NCI-H748 (cell line): Measurements from ENCODE around the gene PTPN9.
"Not testable (repeated sequence)": the region's sequence is repeated elsewhere in the genome, so short reads cannot be mapped to it uniquely, and the experiment has no call there.

ENCODE experiments used
- DNase-seq: peaks from one replicate; lab custom pipeline; 2025; ENCODE audit not compliant: unreplicated experiment; lab: John Stamatoyannopoulos, UW

The PTPN9 gene

GRCh38 chr15:75583701-75584100 is 4.6 kb upstream of the PTPN9 start:
- DNase-seq = no peak

- DNase-seq = not testable (repeated sequence)
These were observed 3.8 kb upstream of the PTPN9 start for GRCh38 chr15:75582943-75583342.

- peak; percentile 45 for DNase-seq
These were observed 755 bp downstream of the PTPN9 start for GRCh38 chr15:75578173-75578947.

DNA sequence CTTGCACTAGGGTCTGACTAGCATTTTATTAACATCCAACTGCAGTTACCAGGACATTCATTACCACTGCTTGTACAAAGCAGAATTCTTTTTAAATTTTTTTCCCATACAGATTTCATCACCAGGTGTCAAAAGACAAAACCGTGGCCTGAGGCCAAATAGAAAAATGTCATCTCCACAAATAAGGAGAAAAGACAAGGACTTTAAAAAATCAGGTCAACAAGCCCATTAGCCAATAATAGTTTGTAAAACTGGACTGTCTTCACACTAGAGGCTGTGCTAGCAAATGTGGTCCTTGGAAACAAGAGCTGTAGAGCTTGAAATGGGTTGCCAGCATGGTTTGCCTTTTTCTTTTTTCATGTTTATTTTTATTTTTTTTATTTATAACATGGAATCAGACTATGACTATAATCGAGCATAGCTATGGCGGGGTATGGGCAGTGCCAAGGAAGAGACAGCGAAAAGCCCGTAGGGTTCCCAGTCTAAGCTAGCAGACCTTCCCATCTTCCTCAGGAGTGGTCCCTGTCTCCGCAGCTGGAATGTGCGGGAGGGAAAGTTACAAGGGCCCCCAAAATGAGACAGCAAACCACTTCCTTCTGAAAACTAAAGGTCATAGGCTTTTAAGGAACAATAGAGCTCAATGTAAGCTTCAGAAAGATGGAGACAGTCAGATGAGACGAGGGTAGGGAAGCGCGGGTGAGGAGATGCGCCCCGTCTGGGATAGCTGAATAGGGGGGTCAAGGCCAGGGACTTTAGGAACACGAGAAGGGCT is 1.5 kb downstream of the PTPN9 start:
- DNase-seq = no peak

GRCh38 chr15:75573648-75574384 is 5.3 kb downstream of the PTPN9 start:
- no peak for DNase-seq

DNA sequence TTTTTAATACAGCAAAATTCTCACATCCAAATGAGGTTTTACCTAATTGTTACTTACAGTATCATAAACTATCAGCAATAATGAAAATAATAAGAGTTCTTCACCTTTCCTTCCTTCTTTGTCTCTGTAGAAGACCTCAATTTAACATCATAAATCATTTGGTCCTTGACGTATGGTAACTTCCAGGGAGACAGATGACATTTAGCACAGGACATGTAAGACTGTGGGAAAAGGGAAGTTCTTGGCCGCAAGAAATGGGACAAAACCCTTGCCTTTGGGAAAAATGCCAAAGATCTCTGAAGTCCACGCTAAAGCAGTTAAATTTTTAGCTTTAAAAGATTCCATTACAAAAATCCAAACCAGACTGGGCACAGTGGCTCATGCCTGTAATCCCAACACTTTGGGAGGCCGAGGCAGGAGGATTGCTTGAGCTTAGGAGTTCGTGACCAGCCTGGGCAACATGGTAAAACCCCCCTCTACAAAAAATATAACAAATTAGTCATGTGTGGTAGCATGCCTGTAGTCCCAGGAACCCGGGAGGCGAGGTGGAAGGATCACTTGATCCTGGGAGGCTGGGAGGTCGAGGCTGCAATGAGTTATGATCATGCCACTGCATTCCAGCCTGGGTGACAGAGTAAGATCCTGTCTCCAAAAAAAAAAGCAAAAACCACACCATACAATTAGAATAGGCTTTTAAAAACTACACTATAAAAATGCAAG is 8.8 kb downstream of the PTPN9 start:
- DNase-seq = no peak

DNA sequence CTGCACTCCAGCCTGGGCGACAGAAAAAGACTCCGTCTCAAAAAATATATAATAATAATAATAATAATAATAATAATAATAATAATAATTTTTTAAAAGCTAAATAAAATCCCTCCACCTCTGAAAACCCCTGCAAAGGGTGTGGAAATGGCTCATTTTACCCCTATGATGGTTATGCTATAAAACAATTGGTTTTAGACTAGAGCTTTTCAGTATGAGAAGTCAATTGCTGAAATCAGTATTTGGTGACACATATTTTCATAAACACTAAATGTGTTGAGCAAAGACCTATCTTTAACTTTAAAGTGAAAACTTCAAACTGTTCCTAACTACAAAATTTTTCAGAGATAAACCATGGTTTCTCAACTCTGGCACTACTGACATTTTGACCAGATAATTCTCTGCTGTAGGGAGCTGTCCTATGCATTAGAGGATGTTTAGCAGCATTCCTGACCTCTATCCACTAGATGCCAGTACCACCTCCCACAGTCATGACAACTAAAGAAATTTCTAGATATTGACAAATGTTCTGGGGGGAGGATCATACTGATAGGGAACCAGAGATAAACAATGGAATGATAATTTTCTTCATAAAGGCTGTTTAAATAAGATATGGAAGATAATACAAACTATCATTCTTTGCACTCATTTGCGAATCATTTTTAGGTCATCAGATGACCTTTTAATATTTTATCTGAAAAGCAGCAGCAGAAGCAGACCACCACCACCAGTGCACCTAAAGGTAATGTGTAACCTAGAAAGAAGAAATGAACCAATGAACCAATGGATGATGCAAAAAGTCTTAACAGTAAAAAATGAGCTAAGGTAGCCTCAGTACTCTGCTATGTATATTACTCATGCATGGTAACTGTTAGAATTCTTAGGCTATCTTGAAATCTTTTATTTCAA is 13.8 kb downstream of the PTPN9 start:
- no peak for DNase-seq

- DNase-seq = no peak
These were observed 17.2 kb downstream of the PTPN9 start for GRCh38 chr15:75561888-75562287.

GRCh38 chr15:75559360-75559759 is 19.8 kb downstream of the PTPN9 start:
- peak; percentile 66 for DNase-seq

DNA sequence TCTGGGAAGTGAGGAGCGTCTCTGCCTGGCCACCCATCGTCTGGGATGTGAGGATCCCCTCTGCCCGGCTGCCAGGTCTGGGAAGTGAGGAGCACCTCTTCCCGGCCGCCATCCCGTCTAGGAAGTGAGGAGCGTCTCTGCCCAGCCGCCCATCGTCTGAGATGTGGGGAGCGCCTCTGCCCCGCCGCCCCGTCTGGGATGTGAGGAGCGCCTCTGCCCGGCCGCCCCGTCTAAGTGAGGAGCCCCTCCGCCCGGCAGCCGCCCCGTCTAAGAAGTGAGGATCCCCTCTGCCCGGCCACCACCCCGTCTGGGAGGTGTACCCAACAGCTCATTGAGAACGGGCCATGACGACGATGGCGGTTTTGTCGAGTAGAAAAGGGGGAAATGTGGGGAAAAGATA is 20.2 kb downstream of the PTPN9 start:
- DNase-seq = not testable (repeated sequence)

- DNase-seq = no peak
These were observed 24.4 kb downstream of the PTPN9 start for GRCh38 chr15:75554717-75555116.

GRCh38 chr15:75553659-75554058 is 25.5 kb downstream of the PTPN9 start:
- DNase-seq = no peak

- DNase-seq = no peak
These were observed 28.0 kb downstream of the PTPN9 start for GRCh38 chr15:75551091-75551490.

- no peak for DNase-seq
These were observed 34.1 kb downstream of the PTPN9 start for GRCh38 chr15:75545064-75545463.

- no peak for DNase-seq
These were observed 34.8 kb downstream of the PTPN9 start for GRCh38 chr15:75544359-75544758.

GRCh38 chr15:75542949-75543545 is 36.1 kb downstream of the PTPN9 start:
- not testable (repeated sequence) for DNase-seq

- DNase-seq = no peak
These were observed 36.7 kb downstream of the PTPN9 start for GRCh38 chr15:75542386-75542797.

GRCh38 chr15:75538376-75538775 is 40.7 kb downstream of the PTPN9 start:
- no peak for DNase-seq

DNA sequence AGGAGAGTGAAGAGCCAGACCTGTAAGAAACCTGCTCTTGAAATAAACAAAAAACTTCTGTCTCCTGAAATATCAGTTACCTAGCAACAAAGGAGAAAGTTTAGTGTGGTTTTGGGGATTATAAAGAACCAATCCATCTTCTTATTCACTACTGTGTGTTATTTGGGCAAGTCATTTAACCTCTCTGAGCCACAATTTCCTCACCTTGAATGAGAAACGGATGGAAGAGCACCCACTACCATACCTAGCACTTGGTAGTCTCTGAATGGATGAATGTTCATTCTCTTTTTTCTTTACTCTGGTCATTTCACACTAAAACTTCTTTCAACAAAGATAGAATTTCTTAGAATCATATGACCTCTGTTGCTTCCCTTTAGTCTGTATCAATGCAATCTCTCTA is 45.2 kb downstream of the PTPN9 start:
- no peak for DNase-seq
